ENCODE data around the gene TBC1D22A.

DNA sequence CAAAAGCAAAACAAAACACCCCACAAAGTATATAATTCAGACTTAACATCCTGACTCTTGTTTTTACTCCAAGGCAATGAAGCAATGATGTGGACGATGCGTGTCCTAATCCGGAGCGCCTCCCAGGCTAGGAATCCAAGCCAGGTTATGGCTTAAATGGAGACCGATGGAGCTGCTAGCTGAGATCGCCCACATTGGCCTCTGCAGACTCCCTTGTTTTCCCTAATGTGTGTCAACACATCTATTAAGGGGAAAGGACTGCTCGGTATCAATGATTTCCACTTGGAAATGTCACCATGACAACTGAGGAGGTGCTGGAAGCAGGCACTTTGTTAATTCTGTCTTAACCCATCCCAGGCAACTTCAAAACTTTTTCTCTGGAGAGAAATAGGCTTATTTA lies 311.7 kb downstream of the TBC1D22A start:
- TF ChIP-seq, protein P1, sequence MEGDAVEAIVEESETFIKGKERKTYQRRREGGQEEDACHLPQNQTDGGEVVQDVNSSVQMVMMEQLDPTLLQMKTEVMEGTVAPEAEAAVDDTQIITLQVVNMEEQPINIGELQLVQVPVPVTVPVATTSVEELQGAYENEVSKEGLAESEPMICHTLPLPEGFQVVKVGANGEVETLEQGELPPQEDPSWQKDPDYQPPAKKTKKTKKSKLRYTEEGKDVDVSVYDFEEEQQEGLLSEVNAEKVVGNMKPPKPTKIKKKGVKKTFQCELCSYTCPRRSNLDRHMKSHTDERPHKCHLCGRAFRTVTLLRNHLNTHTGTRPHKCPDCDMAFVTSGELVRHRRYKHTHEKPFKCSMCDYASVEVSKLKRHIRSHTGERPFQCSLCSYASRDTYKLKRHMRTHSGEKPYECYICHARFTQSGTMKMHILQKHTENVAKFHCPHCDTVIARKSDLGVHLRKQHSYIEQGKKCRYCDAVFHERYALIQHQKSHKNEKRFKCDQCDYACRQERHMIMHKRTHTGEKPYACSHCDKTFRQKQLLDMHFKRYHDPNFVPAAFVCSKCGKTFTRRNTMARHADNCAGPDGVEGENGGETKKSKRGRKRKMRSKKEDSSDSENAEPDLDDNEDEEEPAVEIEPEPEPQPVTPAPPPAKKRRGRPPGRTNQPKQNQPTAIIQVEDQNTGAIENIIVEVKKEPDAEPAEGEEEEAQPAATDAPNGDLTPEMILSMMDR (IDR thresholded peaks at IDR 0.05): no peak
- TF ChIP-seq POLR2A (IDR thresholded peaks at IDR 0.05) (no peak), EP300 (IDR thresholded peaks at IDR 0.05) (no peak)

Data from gastroesophageal sphincter (tissue), 3 donors.